Measurements from ENCODE around the gene SPAG17.

GRCh38 chr1:118008011-118008410 is 177.0 kb downstream of the SPAG17 start:
- TF ChIP-seq POLR2A (IDR thresholded peaks at IDR 0.05) (no peak), CTCF (IDR thresholded peaks at IDR 0.05) (no peak)

Measured in ovary (tissue), 3 donors.